ENCODE measurements around the gene RPS6KA5.

GRCh38 chr14:91103116-91103515 is 42.7 kb upstream of the RPS6KA5 start:
- TF ChIP-seq, protein P1, sequence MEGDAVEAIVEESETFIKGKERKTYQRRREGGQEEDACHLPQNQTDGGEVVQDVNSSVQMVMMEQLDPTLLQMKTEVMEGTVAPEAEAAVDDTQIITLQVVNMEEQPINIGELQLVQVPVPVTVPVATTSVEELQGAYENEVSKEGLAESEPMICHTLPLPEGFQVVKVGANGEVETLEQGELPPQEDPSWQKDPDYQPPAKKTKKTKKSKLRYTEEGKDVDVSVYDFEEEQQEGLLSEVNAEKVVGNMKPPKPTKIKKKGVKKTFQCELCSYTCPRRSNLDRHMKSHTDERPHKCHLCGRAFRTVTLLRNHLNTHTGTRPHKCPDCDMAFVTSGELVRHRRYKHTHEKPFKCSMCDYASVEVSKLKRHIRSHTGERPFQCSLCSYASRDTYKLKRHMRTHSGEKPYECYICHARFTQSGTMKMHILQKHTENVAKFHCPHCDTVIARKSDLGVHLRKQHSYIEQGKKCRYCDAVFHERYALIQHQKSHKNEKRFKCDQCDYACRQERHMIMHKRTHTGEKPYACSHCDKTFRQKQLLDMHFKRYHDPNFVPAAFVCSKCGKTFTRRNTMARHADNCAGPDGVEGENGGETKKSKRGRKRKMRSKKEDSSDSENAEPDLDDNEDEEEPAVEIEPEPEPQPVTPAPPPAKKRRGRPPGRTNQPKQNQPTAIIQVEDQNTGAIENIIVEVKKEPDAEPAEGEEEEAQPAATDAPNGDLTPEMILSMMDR (IDR thresholded peaks at IDR 0.05): no peak
- no peak for TF ChIP-seq POLR2AphosphoS5 (IDR thresholded peaks at IDR 0.05)

Data from stomach (tissue), 4 donors.